A549 (cell line): ENCODE measurements around the gene CHRDL1.

Experiments
- BHLHE40 ChIP-seq: IDR thresholded peaks from 2 replicates; pipeline ENCODE4 v1.6.1; 2012; ENCODE audit warnings: low read depth, low read length, inconsistent platforms
- CEBPB ChIP-seq, 2 experiments: fragments of >200 bp in 1 of 2; sonication (Bioruptor Twin) in 1 of 2; formaldehyde crosslinking in 1 of 2; IDR thresholded peaks; 2 replicates each; pipeline ENCODE4 v1.6.1; 2012 to 2016
- CTCF ChIP-seq: fragments of >200 bp; sonication (Bioruptor Twin); formaldehyde crosslinking; IDR thresholded peaks from 3 replicates; pipeline ENCODE4 v1.5.1; 2016
- EP300 ChIP-seq, 2 experiments: fragments of >200 bp; sonication (Bioruptor Twin); formaldehyde crosslinking; IDR thresholded peaks; 2 replicates in 1 of 2; 3 replicates in 1 of 2; pipeline ENCODE4 v1.6.1; 2016 to 2017
- ESRRA ChIP-seq: fragments of 150-350 bp; IDR thresholded peaks from 2 replicates; pipeline ENCODE4 v1.6.1; 2014; ENCODE audit warnings: mild to moderate bottlenecking, low read length, borderline replicate concordance
- HDAC2 ChIP-seq: fragments of 200-600 bp; sonication (generic); IDR thresholded peaks from 2 replicates; pipeline ENCODE4 v1.6.1; 2016
- HOXA7 ChIP-seq: fragments of 250-450 bp; sonication (Bioruptor Pico); IDR thresholded peaks from 2 replicates; pipeline ENCODE4 v1.5.0; 2020; ENCODE audit warnings: mild to moderate bottlenecking, moderate library complexity
- KDM1A ChIP-seq: fragments of 200-600 bp; sonication (generic); IDR thresholded peaks from 2 replicates; pipeline ENCODE4 v1.6.1; 2016; ENCODE audit warnings: low read depth, mild to moderate bottlenecking
- MAFK ChIP-seq: fragments of 450-650 bp; IDR thresholded peaks from 2 replicates; pipeline ENCODE4 v1.6.1; 2014; ENCODE audit not compliant: partially characterized antibody
- PHF8 ChIP-seq: fragments of 200-600 bp; sonication (generic); IDR thresholded peaks from 2 replicates; pipeline ENCODE4 v1.6.1; 2016; ENCODE audit warnings: low read depth, mild to moderate bottlenecking, antibody characterized with exemption, moderate library complexity, borderline replicate concordance
- POLR2A ChIP-seq: IDR thresholded peaks from 2 replicates; pipeline ENCODE4 v1.6.1; 2012; ENCODE audit warnings: mild to moderate bottlenecking, low read length
- RAD21 ChIP-seq, 2 experiments: fragments of >200 bp in 1 of 2; sonication (Bioruptor Twin) in 1 of 2; formaldehyde crosslinking in 1 of 2; IDR thresholded peaks in 1 of 2; conservative IDR thresholded peaks in 1 of 2; 2 replicates in 1 of 2; 3 replicates in 1 of 2; pipeline ENCODE4 v1.6.1; 2012 to 2018; ENCODE audit warnings: inconsistent platforms in 1 of 2

- TF ChIP-seq BHLHE40 (no peak), POLR2A (no peak), CEBPB (IDR thresholded peaks at IDR 0.05) (no peak), CTCF (no peak), MAFK (no peak), HOXA7 (no peak), EP300 (IDR thresholded peaks at IDR 0.05) (no peak), PHF8 (no peak), KDM1A (no peak), RAD21 (conservative IDR thresholded peaks at IDR 0.05 in 1 of 2, IDR thresholded peaks at IDR 0.05 in 1 of 2) (no peak), HDAC2 (no peak), ESRRA (no peak)
These were observed 111.7 kb downstream of the CHRDL1 start for GRCh38 chrX:110683925-110684324.
